NCI-H226 (cell line): Measurements from ENCODE around the gene NALCN.

Experiments used
- DNase-seq: peaks from one replicate; pipeline ENCODE4 v3.0.0-alpha.2; 2015

The NALCN gene

DNA sequence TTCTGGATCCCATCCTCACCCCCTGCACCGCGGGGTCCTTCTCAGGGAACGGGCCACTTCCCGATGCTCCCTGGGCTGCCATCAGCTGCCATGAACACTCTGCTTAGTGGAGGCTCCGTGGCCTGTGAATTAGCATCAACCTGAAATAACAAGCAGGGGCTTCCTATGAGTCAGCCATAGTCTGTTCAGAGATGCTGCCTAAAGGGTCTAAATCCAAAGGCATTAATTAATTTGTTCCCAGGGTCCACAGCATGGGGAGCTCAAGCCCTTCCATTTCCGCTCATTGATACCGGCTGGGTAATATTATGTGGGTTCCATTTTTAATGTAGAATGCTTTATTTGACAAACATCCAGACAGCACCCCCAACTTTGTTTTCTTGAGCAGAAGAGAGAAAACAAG is 399.8 kb downstream of the NALCN start:
- no peak for DNase-seq

DNA sequence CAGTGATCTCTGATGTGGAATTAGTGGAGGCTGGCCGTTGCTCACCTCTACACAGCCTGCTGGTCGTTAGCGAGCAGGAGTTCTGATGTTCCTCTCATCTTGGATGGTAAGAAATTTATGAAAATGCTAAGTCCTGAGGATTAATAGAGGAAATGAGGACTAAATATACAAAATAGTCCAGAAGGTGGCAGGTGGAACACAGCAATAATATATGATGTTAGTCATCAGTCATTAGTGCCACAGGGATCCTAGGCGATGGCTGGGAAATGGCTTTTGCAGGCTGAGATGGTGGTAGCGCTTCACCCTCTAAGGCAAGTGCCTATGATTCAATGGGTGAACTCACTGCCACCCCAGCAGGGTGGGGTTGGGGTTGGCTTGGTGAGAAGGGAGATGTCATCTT is 403.1 kb downstream of the NALCN start:
- no peak for DNase-seq

- DNase-seq: no peak
These were observed 406.2 kb downstream of the NALCN start for GRCh38 chr13:101010100-101010499.

- DNase-seq: no peak
These were observed 409.1 kb downstream of the NALCN start for GRCh38 chr13:101007245-101007644.
